GM12865 (cell line): ENCODE results near the gene UVRAG.

ENCODE experiments used
- DNase-seq: peaks from one replicate; pipeline ENCODE4 v3.0.0; 2010; ENCODE audit warnings: low read depth
- H3K4me3 ChIP-seq: 2 replicates; pipeline ENCODE4 v1.5.1; 2011; ENCODE audit warnings: mild to moderate bottlenecking, low read depth, low read length, control low read depth
- CTCF ChIP-seq: IDR thresholded peaks from 2 replicates; pipeline ENCODE4 v1.5.1; 2011; ENCODE audit warnings: low read length, control low read depth, low read depth, inconsistent platforms; ENCODE audit not compliant: insufficient read depth; ENCODE audit errors: missing control alignments

Gene UVRAG

GRCh38 chr11:75944515-75944914, 129.5 kb downstream of the UVRAG start:
- DNase-seq = no peak
- no peak overlapping the region for H3K4me3 ChIP-seq
- TF ChIP-seq CTCF = no peak

- no peak for DNase-seq
- no peak for TF ChIP-seq CTCF
- H3K4me3 ChIP-seq = no peak overlapping the region
Observed at GRCh38 chr11:75945446-75945845, 130.4 kb downstream of the UVRAG start.

GRCh38 chr11:75945947-75946346, 130.9 kb downstream of the UVRAG start:
- TF ChIP-seq CTCF = no peak
- no peak for DNase-seq

GRCh38 chr11:75946531-75947530, 131.8 kb downstream of the UVRAG start:
- H3K4me3 ChIP-seq = no peak overlapping the region
- TF ChIP-seq CTCF = no peak
- no peak for DNase-seq

More at GRCh38 chr11:75945947-75946346, 130.9 kb downstream of the UVRAG start:
- H3K4me3 ChIP-seq = no peak overlapping the region

GRCh38 chr11:75949023-75949672, 134.1 kb downstream of the UVRAG start:
- no peak for TF ChIP-seq CTCF
- no peak for DNase-seq
- no peak overlapping the region for H3K4me3 ChIP-seq

GRCh38 chr11:75950141-75950540, 135.1 kb downstream of the UVRAG start:
- no peak overlapping the region for H3K4me3 ChIP-seq
- no peak for DNase-seq
- no peak for TF ChIP-seq CTCF
